Activated CD8-positive, alpha-beta T cell treated with anti-CD3 and anti-CD28 coated beads for 36 hours (primary cell): ENCODE measurements around the gene MS4A8. TPM values are rescaled to one million over a fixed set of nuclear protein-coding genes. Genes with fewer than 3 reads are reported as not detected.

Source experiments
- ATAC-seq: fragments of 200-7000 bp; cut with Tn5 transposase; one replicate; pipeline ENCODE4 v1.10.0; 2021; ENCODE audit warnings: mild to moderate bottlenecking, moderate library complexity
- CTCF ChIA-PET: fragments of 350-600 bp; sonication (Branson Sonifier 250); formaldehyde crosslinking; loops from one replicate; lab custom pipeline; 2021; ENCODE audit warnings: antibody characterized with exemption; lab: Charles Lee
- POLR2A ChIA-PET: fragments of 350-600 bp; sonication (Branson Sonifier 250); formaldehyde crosslinking; loops from one replicate; lab custom pipeline; 2021; ENCODE audit warnings: antibody characterized with exemption; lab: Charles Lee
- DNase-seq: peaks from one replicate; pipeline ENCODE4 v3.0.0-alpha.2; 2020
- H3K27ac Mint-ChIP-seq: one replicate; pipeline ENCODE4 v1.8.0; 2021; ENCODE audit warnings: mild to moderate bottlenecking, mixed read lengths
- H3K27me3 Mint-ChIP-seq: one replicate; pipeline ENCODE4 v1.8.0; 2021; ENCODE audit warnings: mixed read lengths
- H3K36me3 Mint-ChIP-seq: one replicate; pipeline ENCODE4 v1.8.0; 2021; ENCODE audit warnings: low read depth, mixed read lengths
- H3K4me1 Mint-ChIP-seq: one replicate; pipeline ENCODE4 v1.8.0; 2021; ENCODE audit warnings: low read depth, mixed read lengths
- H3K4me3 Mint-ChIP-seq: one replicate; pipeline ENCODE4 v1.8.0; 2021; ENCODE audit warnings: mild to moderate bottlenecking, moderate library complexity, mixed read lengths
- H3K9me3 Mint-ChIP-seq: one replicate; pipeline ENCODE4 v1.8.0; 2021; ENCODE audit warnings: mixed read lengths
- CTCF ChIP-seq: fragments of 200-600 bp; IDR thresholded peaks from one replicate; pipeline ENCODE4 v1.8.0; 2022; ENCODE audit warnings: antibody characterized with exemption, mild to moderate bottlenecking
- intact Hi-C: fragments of 100-400 bp; cut with micrococcal nuclease; formaldehyde crosslinking; loops from one replicate; pipeline ENCODE4 v1.10.0; 2022
- total RNA-seq, 2 experiments: library from RNA; stranded (reverse); gene quantifications; one replicate each; pipeline ENCODE4 v1.2.3, GENCODE V29; 2021

Gene MS4A8
- total RNA-seq, 2 experiments from 2014 or later, result not detected

GRCh38 chr11:60748821-60749220, 49.4 kb downstream of the MS4A8 start:
- Mint-ChIP-seq H3K4me1 (no peaks in the 10 kb centered on the region), H3K4me3 (no peak overlapping the region), H3K36me3 (no peaks in the 10 kb centered on the region), H3K9me3 (peaks cover 3% of the 10 kb centered on the region), H3K27me3 (peaks cover 6% of the 10 kb centered on the region), H3K27ac (no peak overlapping the region)
- no peak for DNase-seq
- CTCF ChIA-PET, result interaction anchor here (1.1 kb wide), 1 partner anchor 26 kb away, joined by 3 read pairs; no protein-coding TSS in a partner anchor
- intact Hi-C loops, result no loop called here
- TF ChIP-seq CTCF, result no peak
- POLR2A ChIA-PET, result no interaction called here
- no peak for ATAC-seq

- ATAC-seq (no peak), DNase-seq (no peak)
- no peak overlapping the region for H3K4me3 Mint-ChIP-seq
- no peaks in the 10 kb centered on the region for H3K36me3 Mint-ChIP-seq
- intact Hi-C loops, result no loop called here
- H3K4me1 Mint-ChIP-seq, result no peaks in the 10 kb centered on the region
- TF ChIP-seq CTCF, result no peak
- POLR2A ChIA-PET, result no interaction called here
- no peak overlapping the region for H3K27ac Mint-ChIP-seq
- peaks cover 3% of the 10 kb centered on the region for H3K9me3 Mint-ChIP-seq
- CTCF ChIA-PET, result no interaction called here
- H3K27me3 Mint-ChIP-seq, result peaks cover 4% of the 10 kb centered on the region
Measured at GRCh38 chr11:60750911-60751310, 51.5 kb downstream of the MS4A8 start.

GRCh38 chr11:60753309-60753708, 53.9 kb downstream of the MS4A8 start:
- Mint-ChIP-seq H3K9me3 (no peaks in the 10 kb centered on the region), H3K27me3 (peaks cover 6% of the 10 kb centered on the region), H3K4me1 (no peaks in the 10 kb centered on the region), H3K27ac (no peak overlapping the region), H3K4me3 (no peak overlapping the region), H3K36me3 (no peaks in the 10 kb centered on the region)
- CTCF ChIA-PET, result interaction anchor here (0.8 kb wide), 1 partner anchor 10 kb away, joined by 3 read pairs; no protein-coding TSS in a partner anchor
- DNase-seq (no peak), ATAC-seq (no peak)
- intact Hi-C loops, result no loop called here
- POLR2A ChIA-PET, result interaction anchor here (0.7 kb wide), 1 partner anchor 970 kb away, joined by 3 read pairs; no protein-coding TSS in a partner anchor
- TF ChIP-seq CTCF, result no peak

- POLR2A ChIA-PET, result no interaction called here
- CTCF ChIA-PET, result interaction anchor here (0.9 to 1.6 kb wide), 2 partner anchors 10 to 24 kb away, joined by 3 read pairs; no protein-coding TSS in a partner anchor
- DNase-seq (no peak), ATAC-seq (no peak)
- H3K36me3 Mint-ChIP-seq, result no peaks in the 10 kb centered on the region
- intact Hi-C loops, result no loop called here
- peaks cover 17% of the 10 kb centered on the region for H3K27me3 Mint-ChIP-seq
- TF ChIP-seq CTCF, result no peak
- no peak overlapping the region for H3K4me3 Mint-ChIP-seq
- no peaks in the 10 kb centered on the region for H3K4me1 Mint-ChIP-seq
- no peaks in the 10 kb centered on the region for H3K9me3 Mint-ChIP-seq
- H3K27ac Mint-ChIP-seq, result no peak overlapping the region
Measured at GRCh38 chr11:60754887-60755286, 55.5 kb downstream of the MS4A8 start.

GRCh38 chr11:60756307-60757032, 57.1 kb downstream of the MS4A8 start, which contains the start of gene MS4A15:
TSS of gene MS4A15 (plus strand) at chr11:60756867. CDS start at chr11:60763734, 6,867 bp downstream.
- no peak for ATAC-seq

More at GRCh38 chr11:60756307-60757032, 57.1 kb downstream of the MS4A8 start, which contains the start of gene MS4A15:
- H3K9me3 Mint-ChIP-seq, result no peaks in the 10 kb centered on the region
- DNase-seq, result no peak
- CTCF ChIA-PET, result interaction anchor here (0.6 to 2.1 kb wide), 9 partner anchors 9 to 1846 kb away, joined by 3 to 9 read pairs (median 4); no protein-coding TSS in a partner anchor
- POLR2A ChIA-PET, result no interaction called here
- no peak within 1 kb of the TSS for H3K27ac Mint-ChIP-seq
- H3K27me3 Mint-ChIP-seq, result peaks cover 25% of the 10 kb centered on the region
- no peak within 1 kb of the TSS for H3K4me3 Mint-ChIP-seq
- intact Hi-C loops, result no loop called here
- no peaks in the 10 kb centered on the region for H3K36me3 Mint-ChIP-seq
- H3K4me1 Mint-ChIP-seq, result no peaks in the 10 kb centered on the region
- TF ChIP-seq CTCF, result peak; percentile 40
